Measurements from ENCODE around the gene DOK5. TPM values are rescaled to one million over a fixed set of nuclear protein-coding genes. Genes with fewer than 3 reads are reported as not detected.

Gene DOK5
- total and polyA plus RNA-seq, 10 of the 15 experiments (the other 5 are each of a cell fraction or from before 2014, with no cell fraction given), result 0.03 TPM; not detected in 9

DNA sequence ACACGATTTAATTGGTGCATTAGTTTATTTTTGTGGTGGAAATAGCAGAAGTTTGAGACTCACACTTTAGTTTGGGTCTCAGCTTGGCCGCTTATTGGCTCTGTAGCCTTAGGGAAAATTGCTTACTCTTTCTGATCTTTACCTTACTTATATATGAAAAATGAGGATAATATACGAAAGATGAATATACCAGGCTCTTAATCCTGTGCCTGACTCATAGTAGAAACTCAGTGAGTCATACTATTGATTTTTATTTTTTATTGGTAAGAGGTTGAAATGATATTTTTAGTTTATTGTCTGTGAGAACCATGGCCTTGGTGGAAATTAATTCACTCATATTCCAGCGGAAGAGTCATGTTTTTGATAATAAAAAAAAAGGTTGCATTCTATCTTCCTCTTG, 11.2 kb downstream of the DOK5 start:
- ChIA-PET CTCF (no interaction called here), POLR2A (no interaction called here), RAD21 (ENCODE audit: unreplicated experiment) (no interaction called here), SMC1A (ENCODE audit: uncharacterized antibody, unreplicated experiment) (no interaction called here)
- Histone ChIP-seq H3K4me2 (ENCODE audit: control insufficient read depth, insufficient read depth) (no peak overlapping the region), H3K27ac (ENCODE audit: control insufficient read depth, insufficient read depth) (no peak overlapping the region), H3K27me3 (replicated peaks in 1 of 2; ENCODE audit: control insufficient read depth in 2 of 2, insufficient read depth in 2 of 2, low read length in 1 of 2) (no peaks in the 10 kb centered on the region), H3K4me3 (no peak overlapping the region), H3K9me3 (replicated peaks; ENCODE audit: control insufficient read depth, insufficient read depth, low read length) (no peaks in the 10 kb centered on the region), H3K79me2 (ENCODE audit: control insufficient read depth, insufficient read depth, low read length) (no peaks in the 10 kb centered on the region), H3K9ac (ENCODE audit: control insufficient read depth, insufficient read depth, low read length) (no peak overlapping the region), H2AFZ (ENCODE audit: control insufficient read depth, low read depth, low read length) (no peak overlapping the region), H3K36me3 (ENCODE audit: control insufficient read depth in 2 of 2, insufficient read depth in 2 of 2, low read length in 1 of 2) (no peaks in the 10 kb centered on the region), H3K4me1 (ENCODE audit: control insufficient read depth, insufficient read depth, low read length) (no peaks in the 10 kb centered on the region), H4K20me1 (ENCODE audit: control insufficient read depth, insufficient read depth) (no peaks in the 10 kb centered on the region)
- FAIRE-seq (no peak), DNase-seq (ENCODE audit: low read depth, low spot score) (no peak), ATAC-seq (no peak)
- no TSS peak for BruUV-seq (replicated peaks)
- TF ChIP-seq SMC3 (IDR thresholded peaks at IDR 0.05; ENCODE audit: borderline replicate concordance, low read length), result no peak
- no peak for TF ChIP-seq JUNB (IDR thresholded peaks at IDR 0.05)
- no peak for TF ChIP-seq RCOR1 (conservative IDR thresholded peaks at IDR 0.05; ENCODE audit: low read depth, low read length)
- 0 out of 2 replicates have a peak, but pooled peaks have one; percentile 39 for TF ChIP-seq NFXL1 (IDR thresholded peaks at IDR 0.05; ENCODE audit: borderline replicate concordance)
- TF ChIP-seq MTA2 (IDR thresholded peaks at IDR 0.05; ENCODE audit: low read depth), result no peak
- no peak for TF ChIP-seq ZNF207 (IDR thresholded peaks at IDR 0.05; ENCODE audit: borderline replicate concordance)
- intact Hi-C loops (cut with micrococcal nuclease; ENCODE audit: unreplicated experiment), result no loop called here
- 19% methylated on average over 4 of the region's 4 CpGs for WGBS (ENCODE audit: insufficient coverage, insufficient replicate concordance, low lambda C conversion rate, missing lambda C conversion rate)
- in situ Hi-C loops (cut with MboI), result no loop called here

DNA sequence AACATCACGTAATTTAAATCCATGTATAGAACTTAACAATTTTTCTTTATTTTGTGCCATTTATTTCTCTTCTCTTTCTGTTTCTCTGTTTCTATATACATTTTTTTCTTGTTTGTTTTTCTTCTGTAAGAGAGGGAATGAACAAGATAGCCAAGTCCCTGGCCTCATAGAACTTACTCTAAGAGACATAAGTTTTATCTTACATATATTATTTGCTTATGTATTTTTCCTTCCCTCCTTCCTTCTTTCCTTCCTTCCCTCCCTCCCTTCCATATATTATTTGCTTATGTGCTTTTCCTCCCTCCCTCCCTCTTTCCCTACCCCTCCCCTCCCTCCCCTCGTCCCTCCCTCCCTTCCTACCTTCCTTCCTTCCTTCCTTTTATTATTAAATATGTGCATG, 13.0 kb downstream of the DOK5 start:
- Histone ChIP-seq H3K27me3 (replicated peaks in 1 of 2; ENCODE audit: control insufficient read depth in 2 of 2, insufficient read depth in 2 of 2, low read length in 1 of 2) (no peaks in the 10 kb centered on the region), H3K4me3 (no peak overlapping the region), H3K79me2 (ENCODE audit: control insufficient read depth, insufficient read depth, low read length) (no peaks in the 10 kb centered on the region), H3K36me3 (ENCODE audit: control insufficient read depth in 2 of 2, insufficient read depth in 2 of 2, low read length in 1 of 2) (no peaks in the 10 kb centered on the region), H3K4me1 (ENCODE audit: control insufficient read depth, insufficient read depth, low read length) (no peaks in the 10 kb centered on the region), H3K9ac (ENCODE audit: control insufficient read depth, insufficient read depth, low read length) (no peak overlapping the region), H3K4me2 (ENCODE audit: control insufficient read depth, insufficient read depth) (no peak overlapping the region), H4K20me1 (ENCODE audit: control insufficient read depth, insufficient read depth) (no peaks in the 10 kb centered on the region), H3K9me3 (replicated peaks; ENCODE audit: control insufficient read depth, insufficient read depth, low read length) (no peaks in the 10 kb centered on the region), H3K27ac (ENCODE audit: control insufficient read depth, insufficient read depth) (no peak overlapping the region), H2AFZ (ENCODE audit: control insufficient read depth, low read depth, low read length) (no peak overlapping the region)
- RAD21 ChIA-PET (ENCODE audit: unreplicated experiment), result no interaction called here
- ATAC-seq (no peak), DNase-seq (ENCODE audit: low read depth, low spot score) (no peak), FAIRE-seq (no peak)
- intact Hi-C loops (cut with micrococcal nuclease; ENCODE audit: unreplicated experiment) (no loop called here), in situ Hi-C loops (cut with MboI) (no loop called here)
- POLR2A ChIA-PET, result no interaction called here
- CTCF ChIA-PET, result no interaction called here
- SMC1A ChIA-PET (ENCODE audit: uncharacterized antibody, unreplicated experiment), result no interaction called here
- no TSS peak for BruUV-seq (replicated peaks)
- WGBS (ENCODE audit: insufficient coverage, insufficient replicate concordance, low lambda C conversion rate, missing lambda C conversion rate), result 76% methylated on average over 1 of the region's 2 CpGs
- TF ChIP-seq, protein P1, sequence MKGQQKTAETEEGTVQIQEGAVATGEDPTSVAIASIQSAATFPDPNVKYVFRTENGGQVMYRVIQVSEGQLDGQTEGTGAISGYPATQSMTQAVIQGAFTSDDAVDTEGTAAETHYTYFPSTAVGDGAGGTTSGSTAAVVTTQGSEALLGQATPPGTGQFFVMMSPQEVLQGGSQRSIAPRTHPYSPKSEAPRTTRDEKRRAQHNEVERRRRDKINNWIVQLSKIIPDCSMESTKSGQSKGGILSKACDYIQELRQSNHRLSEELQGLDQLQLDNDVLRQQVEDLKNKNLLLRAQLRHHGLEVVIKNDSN (IDR thresholded peaks at IDR 0.05; ENCODE audit: borderline replicate concordance, extremely low read length, insufficient read depth, low read depth, low read length), result no peak
- no peak for TF ChIP-seq FOS (IDR thresholded peaks at IDR 0.05; ENCODE audit: borderline replicate concordance, extremely low read depth, insufficient read length)
- no peak for TF ChIP-seq CHD1 (IDR thresholded peaks at IDR 0.05; ENCODE audit: low read depth, low read length)
- no peak for TF ChIP-seq NFYA (IDR thresholded peaks at IDR 0.05; ENCODE audit: borderline replicate concordance, low read depth, low read length)
- no peak for TF ChIP-seq ZZZ3 (IDR thresholded peaks at IDR 0.05; ENCODE audit: control insufficient read depth, insufficient read length, low read depth)
- TF ChIP-seq, protein P2, sequence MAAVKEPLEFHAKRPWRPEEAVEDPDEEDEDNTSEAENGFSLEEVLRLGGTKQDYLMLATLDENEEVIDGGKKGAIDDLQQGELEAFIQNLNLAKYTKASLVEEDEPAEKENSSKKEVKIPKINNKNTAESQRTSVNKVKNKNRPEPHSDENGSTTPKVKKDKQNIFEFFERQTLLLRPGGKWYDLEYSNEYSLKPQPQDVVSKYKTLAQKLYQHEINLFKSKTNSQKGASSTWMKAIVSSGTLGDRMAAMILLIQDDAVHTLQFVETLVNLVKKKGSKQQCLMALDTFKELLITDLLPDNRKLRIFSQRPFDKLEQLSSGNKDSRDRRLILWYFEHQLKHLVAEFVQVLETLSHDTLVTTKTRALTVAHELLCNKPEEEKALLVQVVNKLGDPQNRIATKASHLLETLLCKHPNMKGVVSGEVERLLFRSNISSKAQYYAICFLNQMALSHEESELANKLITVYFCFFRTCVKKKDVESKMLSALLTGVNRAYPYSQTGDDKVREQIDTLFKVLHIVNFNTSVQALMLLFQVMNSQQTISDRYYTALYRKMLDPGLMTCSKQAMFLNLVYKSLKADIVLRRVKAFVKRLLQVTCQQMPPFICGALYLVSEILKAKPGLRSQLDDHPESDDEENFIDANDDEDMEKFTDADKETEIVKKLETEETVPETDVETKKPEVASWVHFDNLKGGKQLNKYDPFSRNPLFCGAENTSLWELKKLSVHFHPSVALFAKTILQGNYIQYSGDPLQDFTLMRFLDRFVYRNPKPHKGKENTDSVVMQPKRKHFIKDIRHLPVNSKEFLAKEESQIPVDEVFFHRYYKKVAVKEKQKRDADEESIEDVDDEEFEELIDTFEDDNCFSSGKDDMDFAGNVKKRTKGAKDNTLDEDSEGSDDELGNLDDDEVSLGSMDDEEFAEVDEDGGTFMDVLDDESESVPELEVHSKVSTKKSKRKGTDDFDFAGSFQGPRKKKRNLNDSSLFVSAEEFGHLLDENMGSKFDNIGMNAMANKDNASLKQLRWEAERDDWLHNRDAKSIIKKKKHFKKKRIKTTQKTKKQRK (IDR thresholded peaks at IDR 0.05; ENCODE audit: low read depth, low read length), result no peak
- TF ChIP-seq, protein P3, sequence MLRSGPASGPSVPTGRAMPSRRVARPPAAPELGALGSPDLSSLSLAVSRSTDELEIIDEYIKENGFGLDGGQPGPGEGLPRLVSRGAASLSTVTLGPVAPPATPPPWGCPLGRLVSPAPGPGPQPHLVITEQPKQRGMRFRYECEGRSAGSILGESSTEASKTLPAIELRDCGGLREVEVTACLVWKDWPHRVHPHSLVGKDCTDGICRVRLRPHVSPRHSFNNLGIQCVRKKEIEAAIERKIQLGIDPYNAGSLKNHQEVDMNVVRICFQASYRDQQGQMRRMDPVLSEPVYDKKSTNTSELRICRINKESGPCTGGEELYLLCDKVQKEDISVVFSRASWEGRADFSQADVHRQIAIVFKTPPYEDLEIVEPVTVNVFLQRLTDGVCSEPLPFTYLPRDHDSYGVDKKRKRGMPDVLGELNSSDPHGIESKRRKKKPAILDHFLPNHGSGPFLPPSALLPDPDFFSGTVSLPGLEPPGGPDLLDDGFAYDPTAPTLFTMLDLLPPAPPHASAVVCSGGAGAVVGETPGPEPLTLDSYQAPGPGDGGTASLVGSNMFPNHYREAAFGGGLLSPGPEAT (IDR thresholded peaks at IDR 0.05; ENCODE audit: low read depth), result no peak
